SKM-1 treated with dmso at 0.1 percent for 144 hours (cell line): ENCODE data around the gene CEP164.

Experiments
- DNase-seq: peaks from one replicate; lab custom pipeline; 2025; ENCODE audit not compliant: unreplicated experiment; lab: John Stamatoyannopoulos, UW

Gene CEP164

GRCh38 chr11:117457835-117458234, 130.2 kb downstream of the CEP164 start:
- DNase-seq = no peak

GRCh38 chr11:117458275-117459122, 130.8 kb downstream of the CEP164 start:
- DNase-seq = no peak

- no peak for DNase-seq
Observed at GRCh38 chr11:117459123-117459978, 131.7 kb downstream of the CEP164 start.

- DNase-seq = peak; percentile 66
Observed at GRCh38 chr11:117459979-117460300, 132.3 kb downstream of the CEP164 start.

- DNase-seq = no peak
Observed at GRCh38 chr11:117461396-117462182, 133.9 kb downstream of the CEP164 start.

GRCh38 chr11:117462183-117462863, 134.7 kb downstream of the CEP164 start:
- DNase-seq = no peak

- no peak for DNase-seq
Observed at GRCh38 chr11:117462864-117463247, 135.2 kb downstream of the CEP164 start.
